SK-N-SH (cell line): ENCODE results near the gene TBX2. TPM values are rescaled to one million over a fixed set of nuclear protein-coding genes. Genes with fewer than 3 reads are reported as not detected.

Experiments used
- CTCF ChIA-PET: fragments of 300-600, 350-600 bp; formaldehyde crosslinking; extraction: SDS; loops from one replicate; lab custom pipeline; 2021; lab: Yijun Ruan, JAX
- POLR2A ChIA-PET: fragments of 350-600 bp; sonication (Branson Sonifier 250); formaldehyde crosslinking; extraction: SDS; loops from one replicate; lab custom pipeline; 2020; ENCODE audit warnings: antibody characterized with exemption, inconsistent platforms; lab: Yijun Ruan, JAX
- DNase-seq: peaks from one replicate; pipeline ENCODE4 v3.0.0; 2012
- H2AFZ ChIP-seq: fragments of 200-600 bp; sonication (generic); 2 replicates; pipeline ENCODE4 v1.8.1; 2016; ENCODE audit warnings: antibody characterized with exemption, mild to moderate bottlenecking, low read depth
- H3F3A ChIP-seq: fragments of 200-600 bp; sonication (generic); replicated peaks from 2 replicates; pipeline ENCODE3; 2016; ENCODE audit warnings: antibody characterized with exemption, mild to moderate bottlenecking; ENCODE audit not compliant: insufficient read depth
- H3K27ac ChIP-seq, 2 experiments: fragments of 200-500 bp in 1 of 2; fragments of 200-600 bp in 1 of 2; sonication (Bioruptor generic) in 1 of 2; sonication (generic), shearing (Covaris generic) in 1 of 2; 2 replicates each; pipeline versions ENCODE4 v1.5.1 to v1.6.1; 2014 to 2016; ENCODE audit warnings: low read depth in 2 of 2, inconsistent platforms in 1 of 2, low read length in 1 of 2, mild to moderate bottlenecking in 1 of 2, mixed read lengths in 1 of 2
- H3K27me3 ChIP-seq: fragments of 200-600 bp; sonication (generic), shearing (Covaris generic); 2 replicates; pipeline ENCODE4 v1.6.1; 2016; ENCODE audit warnings: mixed run types; ENCODE audit not compliant: insufficient read depth
- H3K36me3 ChIP-seq, 2 experiments: fragments of 200-500 bp in 1 of 2; fragments of 200-600 bp in 1 of 2; sonication (Bioruptor generic) in 1 of 2; sonication (generic) in 1 of 2; replicated peaks in 1 of 2; 2 replicates each; pipeline versions ENCODE3 to v1.5.1; 2014 to 2016; ENCODE audit warnings: low read length in 1 of 2, mild to moderate bottlenecking in 1 of 2; ENCODE audit not compliant: insufficient read depth in 2 of 2, control insufficient read depth in 1 of 2
- H3K4me1 ChIP-seq, 2 experiments: fragments of 200-500 bp in 1 of 2; fragments of 200-600 bp in 1 of 2; sonication (Bioruptor generic) in 1 of 2; sonication (generic), shearing (Covaris generic) in 1 of 2; 2 replicates each; pipeline versions ENCODE4 v1.5.1 to v1.6.1; 2014 to 2016; ENCODE audit warnings: low read depth in 1 of 2, low read length in 1 of 2, mixed run types in 1 of 2; ENCODE audit not compliant: insufficient read depth in 2 of 2, control insufficient read depth in 1 of 2
- H3K4me2 ChIP-seq: fragments of 200-600 bp; sonication (generic), shearing (Covaris generic); 2 replicates; pipeline ENCODE4 v1.6.1; 2017; ENCODE audit warnings: mixed run types
- H3K4me3 ChIP-seq, 2 experiments: fragments of 200-500 bp in 1 of 2; fragments of 200-600 bp in 1 of 2; sonication (Bioruptor generic) in 1 of 2; sonication (generic), shearing (Covaris generic) in 1 of 2; 2 replicates each; pipeline versions ENCODE4 v1.5.1 to v1.8.1; 2014 to 2016; ENCODE audit warnings: low read depth in 2 of 2, inconsistent platforms in 1 of 2, low read length in 1 of 2, mild to moderate bottlenecking in 1 of 2, mixed read lengths in 1 of 2, moderate library complexity in 1 of 2
- H3K79me2 ChIP-seq: fragments of 200-600 bp; sonication (generic); 2 replicates; pipeline ENCODE4 v1.8.1; 2017; ENCODE audit warnings: mild to moderate bottlenecking; ENCODE audit not compliant: insufficient read depth
- H3K9ac ChIP-seq: fragments of 200-600 bp; sonication (generic); 2 replicates; pipeline ENCODE4 v1.6.1; 2017; ENCODE audit warnings: mixed run types
- H3K9me2 ChIP-seq: fragments of 200-600 bp; sonication (generic); 2 replicates; pipeline ENCODE4 v1.6.1; 2017; ENCODE audit warnings: mixed run types
- H3K9me3 ChIP-seq: fragments of 200-600 bp; sonication (generic); 2 replicates; pipeline ENCODE4 v1.6.1; 2017; ENCODE audit warnings: mixed run types, mild to moderate bottlenecking, moderate library complexity
- H4K20me1 ChIP-seq: fragments of 200-600 bp; sonication (generic); 2 replicates; pipeline ENCODE4 v1.6.1; 2017; ENCODE audit warnings: mild to moderate bottlenecking, mixed run types; ENCODE audit not compliant: insufficient read depth
- EP300 ChIP-seq, 2 experiments: IDR thresholded peaks; 2 replicates each; pipeline versions ENCODE4 v1.4.0 to v1.6.1; 2012; ENCODE audit warnings: borderline replicate concordance in 1 of 2, low read depth in 1 of 2, low read length in 1 of 2
- GABPA ChIP-seq: IDR thresholded peaks from 2 replicates; pipeline ENCODE4 v1.4.0; 2012; ENCODE audit warnings: low read depth, mild to moderate bottlenecking
- GATA2 ChIP-seq: sonication (generic); formaldehyde crosslinking; IDR thresholded peaks from 2 replicates; pipeline ENCODE4 v1.5.0; 2020; ENCODE audit warnings: mild to moderate bottlenecking, missing genetic modification reagents
- JUND ChIP-seq: IDR thresholded peaks from 2 replicates; pipeline ENCODE4 v1.4.0; 2012
- MEF2A ChIP-seq: IDR thresholded peaks from 2 replicates; pipeline ENCODE4 v1.4.0; 2012; ENCODE audit warnings: low read depth, borderline replicate concordance
- MXI1 ChIP-seq: IDR thresholded peaks from 2 replicates; pipeline ENCODE4 v1.6.1; 2012; ENCODE audit warnings: mild to moderate bottlenecking, low read depth, low read length, improper control_type of control experiment
- POLR2AphosphoS5 ChIP-seq: IDR thresholded peaks from 2 replicates; pipeline ENCODE4 v1.6.1; 2012; ENCODE audit warnings: low read depth, low read length
- TAF1 ChIP-seq: IDR thresholded peaks from 2 replicates; pipeline ENCODE4 v1.6.1; 2012; ENCODE audit warnings: low read depth, mild to moderate bottlenecking, low read length, moderate library complexity, borderline replicate concordance
- TCF12 ChIP-seq: IDR thresholded peaks from 2 replicates; pipeline ENCODE4 v1.4.0; 2012
- TEAD4 ChIP-seq: IDR thresholded peaks from 2 replicates; pipeline ENCODE4 v1.4.0; 2012; ENCODE audit warnings: mild to moderate bottlenecking, borderline replicate concordance; ENCODE audit not compliant: insufficient read depth
- WGBS: methylation state at CpG from one replicate; pipeline ENCODE4 v1.1.6; 2017; ENCODE audit warnings: low lambda C conversion rate; 5-methylcytosine and 5-hydroxymethylcytosine counted together
- polyA plus RNA-seq, 3 experiments: library from polyadenylated mRNA; depleted of rRNA; stranded (reverse); fragments of >200 nt; gene quantifications; 2 replicates each; pipeline ENCODE4 v1.2.3, GENCODE V29; 2012
- TF ChIP-seq, protein P1 (sequence below): fragments of 200-600 bp; sonication (generic); IDR thresholded peaks from 2 replicates; pipeline ENCODE4 v1.6.1; 2017; ENCODE audit warnings: antibody characterized with exemption, mild to moderate bottlenecking, moderate library complexity
- TF ChIP-seq, protein P2 (sequence below): IDR thresholded peaks from 2 replicates; pipeline ENCODE4; 2012
- TF ChIP-seq, protein P3 (sequence below): fragments of 150-350 bp; IDR thresholded peaks from 2 replicates; pipeline ENCODE4 v1.6.1; 2016; ENCODE audit warnings: mild to moderate bottlenecking, low read depth, low read length
- TF ChIP-seq, protein P4 (sequence below): IDR thresholded peaks from 2 replicates; pipeline ENCODE4 v1.4.0; 2012; ENCODE audit warnings: low read depth, borderline replicate concordance

The TBX2 gene
- polyA plus RNA-seq, 1 of the 3 experiments (the other 2 are of a cell fraction) = 57.8 TPM

DNA sequence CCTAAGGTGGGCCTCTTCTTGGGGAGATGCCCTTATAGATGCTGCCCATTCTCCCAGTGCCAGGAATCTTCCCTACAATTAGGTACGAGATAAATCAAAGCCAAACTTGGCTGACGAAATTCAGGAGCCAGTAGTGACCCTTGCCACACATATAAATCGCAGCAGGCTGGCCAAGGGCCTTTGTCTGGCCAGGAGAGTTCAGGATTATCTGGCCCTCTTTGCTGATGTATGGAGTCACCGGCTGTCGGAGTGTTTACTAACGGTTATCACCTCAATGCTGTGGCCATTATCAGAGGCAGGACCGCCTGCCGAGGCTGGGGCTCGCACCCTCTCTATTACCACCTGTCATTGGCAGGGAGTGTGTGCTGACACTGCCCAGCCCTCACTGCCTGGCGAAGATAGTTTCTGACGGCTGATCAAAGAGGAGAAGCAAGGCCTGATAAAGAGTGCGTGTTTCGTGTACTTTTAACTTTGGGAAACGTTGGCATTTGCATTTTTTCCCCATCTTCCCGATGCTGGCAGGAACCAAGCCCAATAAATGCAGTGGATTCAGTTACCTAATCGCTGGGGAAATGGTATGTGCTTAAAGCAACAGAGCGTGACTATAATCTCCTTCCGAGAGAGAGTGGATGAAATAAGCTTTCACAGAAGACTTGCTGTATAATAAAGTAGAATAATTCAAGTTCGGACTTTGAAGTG lies 32.8 kb upstream of the TBX2 start:
- no peak overlapping the region for H2AFZ ChIP-seq
- DNase-seq = no peak
- no peaks in the 10 kb centered on the region for H3K9me3 ChIP-seq
- ChIA-PET CTCF (interaction anchor here (0.8 to 2.6 kb wide), 7 partner anchors 8 to 141 kb away, joined by 3 to 11 read pairs (median 5); partner anchors contain the start of gene TBX2), POLR2A (no interaction called here)
- no peak overlapping the region for H3K4me2 ChIP-seq
- H3K27me3 ChIP-seq = no peaks in the 10 kb centered on the region
- H3F3A ChIP-seq = no peaks in the 10 kb centered on the region
- H3K9me2 ChIP-seq = no peaks in the 10 kb centered on the region
- TF ChIP-seq, protein P1, sequence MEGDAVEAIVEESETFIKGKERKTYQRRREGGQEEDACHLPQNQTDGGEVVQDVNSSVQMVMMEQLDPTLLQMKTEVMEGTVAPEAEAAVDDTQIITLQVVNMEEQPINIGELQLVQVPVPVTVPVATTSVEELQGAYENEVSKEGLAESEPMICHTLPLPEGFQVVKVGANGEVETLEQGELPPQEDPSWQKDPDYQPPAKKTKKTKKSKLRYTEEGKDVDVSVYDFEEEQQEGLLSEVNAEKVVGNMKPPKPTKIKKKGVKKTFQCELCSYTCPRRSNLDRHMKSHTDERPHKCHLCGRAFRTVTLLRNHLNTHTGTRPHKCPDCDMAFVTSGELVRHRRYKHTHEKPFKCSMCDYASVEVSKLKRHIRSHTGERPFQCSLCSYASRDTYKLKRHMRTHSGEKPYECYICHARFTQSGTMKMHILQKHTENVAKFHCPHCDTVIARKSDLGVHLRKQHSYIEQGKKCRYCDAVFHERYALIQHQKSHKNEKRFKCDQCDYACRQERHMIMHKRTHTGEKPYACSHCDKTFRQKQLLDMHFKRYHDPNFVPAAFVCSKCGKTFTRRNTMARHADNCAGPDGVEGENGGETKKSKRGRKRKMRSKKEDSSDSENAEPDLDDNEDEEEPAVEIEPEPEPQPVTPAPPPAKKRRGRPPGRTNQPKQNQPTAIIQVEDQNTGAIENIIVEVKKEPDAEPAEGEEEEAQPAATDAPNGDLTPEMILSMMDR = no peak
- TF ChIP-seq POLR2AphosphoS5 (no peak), MXI1 (no peak), EP300 (IDR thresholded peaks at IDR 0.05; ENCODE audit: borderline replicate concordance in 1 of 2, low read depth in 1 of 2, low read length in 1 of 2) (no peak), TEAD4 (no peak), MEF2A (no peak), TCF12 (no peak)
- TF ChIP-seq, protein P2, sequence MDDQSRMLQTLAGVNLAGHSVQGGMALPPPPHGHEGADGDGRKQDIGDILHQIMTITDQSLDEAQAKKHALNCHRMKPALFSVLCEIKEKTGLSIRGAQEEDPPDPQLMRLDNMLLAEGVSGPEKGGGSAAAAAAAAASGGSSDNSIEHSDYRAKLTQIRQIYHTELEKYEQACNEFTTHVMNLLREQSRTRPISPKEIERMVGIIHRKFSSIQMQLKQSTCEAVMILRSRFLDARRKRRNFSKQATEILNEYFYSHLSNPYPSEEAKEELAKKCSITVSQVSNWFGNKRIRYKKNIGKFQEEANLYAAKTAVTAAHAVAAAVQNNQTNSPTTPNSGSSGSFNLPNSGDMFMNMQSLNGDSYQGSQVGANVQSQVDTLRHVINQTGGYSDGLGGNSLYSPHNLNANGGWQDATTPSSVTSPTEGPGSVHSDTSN = no peak
- TF ChIP-seq, protein P3, sequence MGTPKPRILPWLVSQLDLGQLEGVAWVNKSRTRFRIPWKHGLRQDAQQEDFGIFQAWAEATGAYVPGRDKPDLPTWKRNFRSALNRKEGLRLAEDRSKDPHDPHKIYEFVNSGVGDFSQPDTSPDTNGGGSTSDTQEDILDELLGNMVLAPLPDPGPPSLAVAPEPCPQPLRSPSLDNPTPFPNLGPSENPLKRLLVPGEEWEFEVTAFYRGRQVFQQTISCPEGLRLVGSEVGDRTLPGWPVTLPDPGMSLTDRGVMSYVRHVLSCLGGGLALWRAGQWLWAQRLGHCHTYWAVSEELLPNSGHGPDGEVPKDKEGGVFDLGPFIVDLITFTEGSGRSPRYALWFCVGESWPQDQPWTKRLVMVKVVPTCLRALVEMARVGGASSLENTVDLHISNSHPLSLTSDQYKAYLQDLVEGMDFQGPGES = no peak
- WGBS = 91% methylated on average over 19 of the region's 19 CpGs
- no peaks in the 10 kb centered on the region for H3K79me2 ChIP-seq
- H4K20me1 ChIP-seq = no peaks in the 10 kb centered on the region
- H3K4me1 ChIP-seq = peaks cover 0 to 7% of the 10 kb centered on the region in 2 experiments; a peak in 1 of 4 replicates
- H3K9ac ChIP-seq = no peak overlapping the region
- no peak overlapping the region for H3K27ac ChIP-seq
- no peaks in the 10 kb centered on the region for H3K36me3 ChIP-seq
- no peak overlapping the region for H3K4me3 ChIP-seq

DNA sequence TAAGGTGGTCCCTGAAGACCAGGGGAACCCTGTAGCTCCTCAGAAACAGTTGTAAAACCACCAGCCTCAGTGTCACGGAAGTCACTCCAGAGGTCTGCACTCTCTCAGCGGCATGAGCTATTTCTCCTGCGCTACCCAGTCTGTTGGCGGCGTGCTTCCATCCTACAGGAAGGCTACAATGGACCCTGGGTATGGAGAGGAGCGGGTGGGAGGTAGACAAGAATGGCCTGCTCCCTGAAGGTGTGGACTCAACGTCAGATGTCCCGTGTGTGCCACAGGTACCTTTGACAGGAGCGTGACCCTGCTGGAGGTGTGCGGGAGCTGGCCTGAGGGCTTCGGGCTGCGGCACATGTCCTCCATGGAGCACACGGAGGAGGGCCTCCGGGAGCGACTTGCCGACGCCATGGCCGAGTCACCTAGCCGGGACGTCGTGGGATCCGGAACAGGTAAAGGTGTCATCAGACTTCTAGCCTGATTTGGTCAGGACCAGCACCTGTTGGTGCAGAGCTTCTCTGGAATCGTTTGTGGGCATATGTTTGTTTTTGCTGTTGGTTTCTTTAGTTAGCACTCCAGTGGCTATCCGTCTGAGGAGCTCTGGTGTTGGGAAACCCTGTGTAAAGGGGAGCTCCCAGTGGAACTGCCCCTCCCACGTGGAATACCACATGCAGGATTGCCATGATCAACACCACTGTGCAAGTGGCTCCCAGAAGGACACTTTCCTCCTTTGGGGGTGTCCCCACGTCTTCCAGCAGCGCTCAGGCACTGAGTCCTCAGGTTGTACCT lies 31.4 kb upstream of the TBX2 start:
- CTCF ChIA-PET = interaction anchor here (0.8 to 2.3 kb wide), 10 partner anchors 9 to 648 kb away, joined by 3 to 7 read pairs (median 4); partner anchors contain the start of gene TBX2
- Histone ChIP-seq H3K27me3 (no peaks in the 10 kb centered on the region), H3K36me3 (no peaks in the 10 kb centered on the region), H3K79me2 (no peaks in the 10 kb centered on the region), H3K4me2 (no peak overlapping the region), H3K9ac (no peak overlapping the region), H3K9me3 (no peaks in the 10 kb centered on the region), H3K4me3 (no peak overlapping the region), H2AFZ (no peak overlapping the region), H3K4me1 (peaks cover 0 to 10% of the 10 kb centered on the region in 2 experiments; a peak in 1 of 4 replicates), H3F3A (no peaks in the 10 kb centered on the region), H3K9me2 (no peaks in the 10 kb centered on the region), H3K27ac (no peak overlapping the region), H4K20me1 (no peaks in the 10 kb centered on the region)
- DNase-seq = no peak
- 94% methylated on average over 27 of the region's 27 CpGs for WGBS
- POLR2A ChIA-PET = no interaction called here
- no peak for TF ChIP-seq TAF1
- TF ChIP-seq GATA2 (CRISPR knock-in tag) = no peak
- TF ChIP-seq JUND = no peak
- no peak for TF ChIP-seq TEAD4
- no peak for TF ChIP-seq POLR2AphosphoS5
- TF ChIP-seq GABPA = no peak
- TF ChIP-seq, protein P4, sequence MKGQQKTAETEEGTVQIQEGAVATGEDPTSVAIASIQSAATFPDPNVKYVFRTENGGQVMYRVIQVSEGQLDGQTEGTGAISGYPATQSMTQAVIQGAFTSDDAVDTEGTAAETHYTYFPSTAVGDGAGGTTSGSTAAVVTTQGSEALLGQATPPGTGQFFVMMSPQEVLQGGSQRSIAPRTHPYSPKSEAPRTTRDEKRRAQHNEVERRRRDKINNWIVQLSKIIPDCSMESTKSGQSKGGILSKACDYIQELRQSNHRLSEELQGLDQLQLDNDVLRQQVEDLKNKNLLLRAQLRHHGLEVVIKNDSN = no peak
